OCI-LY1 (cell line): Measurements from ENCODE around the gene YTHDF2.

Experiments used
- EZH2 ChIP-seq: fragments of 200-600 bp; sonication (generic), shearing (Covaris generic); IDR thresholded peaks from 2 replicates; pipeline ENCODE4 v1.8.0; 2017; ENCODE audit warnings: borderline replicate concordance, mixed run types, mild to moderate bottlenecking, antibody characterized with exemption, low read length, moderate library complexity, mixed read lengths
- TF ChIP-seq, protein P1 (sequence below): fragments of 200-600 bp; sonication (generic), shearing (Covaris generic); IDR thresholded peaks from 2 replicates; pipeline ENCODE4 v1.5.1; 2017; ENCODE audit warnings: mild to moderate bottlenecking, antibody characterized with exemption, low read length, moderate library complexity, mixed read lengths

DNA sequence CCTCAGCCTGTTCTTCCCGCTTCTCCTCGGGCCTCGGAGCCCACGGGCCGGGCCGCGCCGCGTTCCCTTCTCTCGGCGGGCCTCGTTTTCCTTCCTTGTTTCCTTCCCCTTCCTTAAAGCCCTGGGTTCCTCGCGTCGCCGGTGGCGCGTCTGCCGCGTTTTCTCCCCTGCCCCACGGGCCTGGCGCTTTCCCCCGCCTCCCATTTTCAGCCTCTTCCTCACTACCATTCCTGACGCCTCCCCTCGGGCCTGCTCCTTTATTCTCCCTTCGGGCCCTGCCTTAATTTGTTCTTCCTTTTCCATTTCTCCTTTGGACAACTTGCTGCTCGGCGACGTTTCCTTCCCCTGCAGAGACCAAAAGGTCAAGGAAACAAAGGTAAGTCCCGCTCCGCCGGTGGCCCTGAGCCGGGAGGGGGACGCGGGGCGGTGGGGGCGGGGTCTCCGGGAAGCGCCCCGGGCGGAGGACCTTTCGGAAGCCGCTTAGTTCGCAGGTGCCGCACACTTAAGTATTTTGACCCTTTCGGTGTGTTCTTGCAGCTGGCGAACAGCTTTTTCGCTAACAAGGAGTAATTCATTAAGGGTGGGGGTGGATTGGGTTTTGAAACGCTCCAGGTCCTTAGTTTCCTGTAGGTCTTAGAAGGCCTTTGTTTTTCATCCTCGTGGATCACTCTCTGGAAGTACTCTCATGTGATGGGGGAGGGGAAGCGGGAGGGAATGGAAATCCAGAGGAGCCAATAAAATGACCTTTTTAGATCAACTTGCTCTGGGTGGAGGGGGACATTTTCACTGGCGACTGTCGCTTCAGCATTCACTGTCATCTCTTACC is 780 bp downstream of the YTHDF2 start:
- TF ChIP-seq, protein P1, sequence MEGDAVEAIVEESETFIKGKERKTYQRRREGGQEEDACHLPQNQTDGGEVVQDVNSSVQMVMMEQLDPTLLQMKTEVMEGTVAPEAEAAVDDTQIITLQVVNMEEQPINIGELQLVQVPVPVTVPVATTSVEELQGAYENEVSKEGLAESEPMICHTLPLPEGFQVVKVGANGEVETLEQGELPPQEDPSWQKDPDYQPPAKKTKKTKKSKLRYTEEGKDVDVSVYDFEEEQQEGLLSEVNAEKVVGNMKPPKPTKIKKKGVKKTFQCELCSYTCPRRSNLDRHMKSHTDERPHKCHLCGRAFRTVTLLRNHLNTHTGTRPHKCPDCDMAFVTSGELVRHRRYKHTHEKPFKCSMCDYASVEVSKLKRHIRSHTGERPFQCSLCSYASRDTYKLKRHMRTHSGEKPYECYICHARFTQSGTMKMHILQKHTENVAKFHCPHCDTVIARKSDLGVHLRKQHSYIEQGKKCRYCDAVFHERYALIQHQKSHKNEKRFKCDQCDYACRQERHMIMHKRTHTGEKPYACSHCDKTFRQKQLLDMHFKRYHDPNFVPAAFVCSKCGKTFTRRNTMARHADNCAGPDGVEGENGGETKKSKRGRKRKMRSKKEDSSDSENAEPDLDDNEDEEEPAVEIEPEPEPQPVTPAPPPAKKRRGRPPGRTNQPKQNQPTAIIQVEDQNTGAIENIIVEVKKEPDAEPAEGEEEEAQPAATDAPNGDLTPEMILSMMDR = no peak
- no peak for TF ChIP-seq EZH2
